Activated CD8-positive, alpha-beta memory T cell treated with anti-CD3 and anti-CD28 coated beads, Interleukin-2, amount 50 U/mL, for 4 hours (primary cell): ENCODE data around the gene IL21R.
"Not testable (repeated sequence)": the region's sequence is repeated elsewhere in the genome, so short reads cannot be mapped to it uniquely, and the experiment has no call there.

Source experiments
- DNase-seq: peaks from one replicate; pipeline ENCODE4 v3.0.0-alpha.2; 2020

Gene IL21R

GRCh38 chr16:27402964-27403600 lies 1.1 kb downstream of the IL21R start:
- DNase-seq, result peak; percentile 58

GRCh38 chr16:27403601-27403992 lies 1.6 kb downstream of the IL21R start:
- DNase-seq, result peak; percentile 34

GRCh38 chr16:27404163-27404823 lies 2.3 kb downstream of the IL21R start:
- peak; percentile 31 for DNase-seq

GRCh38 chr16:27405546-27406451 lies 3.8 kb downstream of the IL21R start:
- DNase-seq, result peak; percentile 76

- no peak for DNase-seq
Observed at GRCh38 chr16:27406511-27407128, 4.6 kb downstream of the IL21R start.

- no peak for DNase-seq
Observed at GRCh38 chr16:27407133-27407532, 5.2 kb downstream of the IL21R start.

GRCh38 chr16:27408012-27408601 lies 6.1 kb downstream of the IL21R start:
- peak; percentile 60 for DNase-seq

- no peak for DNase-seq
Observed at GRCh38 chr16:27408602-27409031, 6.6 kb downstream of the IL21R start.

- not testable (repeated sequence) for DNase-seq
Observed at GRCh38 chr16:27409958-27410357, 8.0 kb downstream of the IL21R start.

- no peak for DNase-seq
Observed at GRCh38 chr16:27410761-27411160, 8.8 kb downstream of the IL21R start.

GRCh38 chr16:27413956-27414355 lies 12.0 kb downstream of the IL21R start:
- DNase-seq, result no peak

- no peak for DNase-seq
Observed at GRCh38 chr16:27414788-27415431, 12.9 kb downstream of the IL21R start.

- DNase-seq, result no peak
Observed at GRCh38 chr16:27417047-27417671, 15.2 kb downstream of the IL21R start.

GRCh38 chr16:27421961-27422740 lies 20.2 kb downstream of the IL21R start:
- DNase-seq, result no peak

- no peak for DNase-seq
Observed at GRCh38 chr16:27424772-27425498, 23.0 kb downstream of the IL21R start.

- no peak for DNase-seq
Observed at GRCh38 chr16:27425961-27426360, 24.0 kb downstream of the IL21R start.

- peak; percentile 80 for DNase-seq
Observed at GRCh38 chr16:27426423-27427408, 24.7 kb downstream of the IL21R start.

- no peak for DNase-seq
Observed at GRCh38 chr16:27427538-27427937, 25.6 kb downstream of the IL21R start.
